Measurements from ENCODE around the gene PSMB8.

PSMB8 gene

GRCh38 chr6:32857156-32857891, 13.5 kb upstream of the PSMB8 start:
- no peak for TF ChIP-seq CTCF (conservative IDR thresholded peaks at IDR 0.05; ENCODE audit: low read depth, low read length)
- no peak for DNase-seq (ENCODE audit: low read depth)
- H3K4me3 ChIP-seq (ENCODE audit: low read depth, low read length), result no peak overlapping the region

- TF ChIP-seq CTCF (conservative IDR thresholded peaks at IDR 0.05; ENCODE audit: low read depth, low read length), result no peak
- no peak for DNase-seq (ENCODE audit: low read depth)
- H3K4me3 ChIP-seq (ENCODE audit: low read depth, low read length), result no peak overlapping the region
Measured at GRCh38 chr6:32855467-32856174, 11.8 kb upstream of the PSMB8 start.

- peak overlapping the region; percentile 90 for H3K4me3 ChIP-seq (ENCODE audit: low read depth, low read length)
- TF ChIP-seq CTCF (conservative IDR thresholded peaks at IDR 0.05; ENCODE audit: low read depth, low read length), result no peak
- DNase-seq (ENCODE audit: low read depth), result peak; percentile 50
Measured at GRCh38 chr6:32854376-32855178, 10.7 kb upstream of the PSMB8 start.

GRCh38 chr6:32853541-32854375, 9.9 kb upstream of the PSMB8 start, which contains the start of the genes PSMB9 and TAP1:
TSS of gene PSMB9 (plus strand) at chr6:32854192. CDS start at chr6:32854230, 38 bp downstream.
TSS of gene TAP1 (minus strand) at chr6:32853704. CDS start at chr6:32853636, 68 bp downstream.
- TF ChIP-seq CTCF (conservative IDR thresholded peaks at IDR 0.05; ENCODE audit: low read depth, low read length), result peak; percentile 55
- H3K4me3 ChIP-seq (ENCODE audit: low read depth, low read length), result peak within 1 kb of the TSS; percentile 90
- DNase-seq (ENCODE audit: low read depth), result peak; percentile 95

GRCh38 chr6:32852844-32853540, 9.1 kb upstream of the PSMB8 start:
- TF ChIP-seq CTCF (conservative IDR thresholded peaks at IDR 0.05; ENCODE audit: low read depth, low read length), result no peak
- H3K4me3 ChIP-seq (ENCODE audit: low read depth, low read length), result peak overlapping the region; percentile 90
- peak; percentile 39 for DNase-seq (ENCODE audit: low read depth)
